ENCODE results near the gene DCAF17. TPM values are rescaled to one million over a fixed set of nuclear protein-coding genes. Genes with fewer than 3 reads are reported as not detected.

Gene DCAF17, protein sequence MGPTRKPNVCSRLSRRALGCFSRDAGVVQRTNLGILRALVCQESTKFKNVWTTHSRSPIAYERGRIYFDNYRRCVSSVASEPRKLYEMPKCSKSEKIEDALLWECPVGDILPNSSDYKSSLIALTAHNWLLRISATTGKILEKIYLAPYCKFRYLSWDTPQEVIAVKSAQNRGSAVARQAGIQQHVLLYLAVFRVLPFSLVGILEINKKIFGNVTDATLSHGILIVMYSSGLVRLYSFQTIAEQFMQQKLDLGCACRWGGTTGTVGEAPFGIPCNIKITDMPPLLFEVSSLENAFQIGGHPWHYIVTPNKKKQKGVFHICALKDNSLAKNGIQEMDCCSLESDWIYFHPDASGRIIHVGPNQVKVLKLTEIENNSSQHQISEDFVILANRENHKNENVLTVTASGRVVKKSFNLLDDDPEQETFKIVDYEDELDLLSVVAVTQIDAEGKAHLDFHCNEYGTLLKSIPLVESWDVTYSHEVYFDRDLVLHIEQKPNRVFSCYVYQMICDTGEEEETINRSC
- total RNA-seq (10 to 100 TPM; 26.6 to 30.3 TPM), polyA plus RNA-seq (10 to 100 TPM; 11.3 to 12.3 TPM)

DNA sequence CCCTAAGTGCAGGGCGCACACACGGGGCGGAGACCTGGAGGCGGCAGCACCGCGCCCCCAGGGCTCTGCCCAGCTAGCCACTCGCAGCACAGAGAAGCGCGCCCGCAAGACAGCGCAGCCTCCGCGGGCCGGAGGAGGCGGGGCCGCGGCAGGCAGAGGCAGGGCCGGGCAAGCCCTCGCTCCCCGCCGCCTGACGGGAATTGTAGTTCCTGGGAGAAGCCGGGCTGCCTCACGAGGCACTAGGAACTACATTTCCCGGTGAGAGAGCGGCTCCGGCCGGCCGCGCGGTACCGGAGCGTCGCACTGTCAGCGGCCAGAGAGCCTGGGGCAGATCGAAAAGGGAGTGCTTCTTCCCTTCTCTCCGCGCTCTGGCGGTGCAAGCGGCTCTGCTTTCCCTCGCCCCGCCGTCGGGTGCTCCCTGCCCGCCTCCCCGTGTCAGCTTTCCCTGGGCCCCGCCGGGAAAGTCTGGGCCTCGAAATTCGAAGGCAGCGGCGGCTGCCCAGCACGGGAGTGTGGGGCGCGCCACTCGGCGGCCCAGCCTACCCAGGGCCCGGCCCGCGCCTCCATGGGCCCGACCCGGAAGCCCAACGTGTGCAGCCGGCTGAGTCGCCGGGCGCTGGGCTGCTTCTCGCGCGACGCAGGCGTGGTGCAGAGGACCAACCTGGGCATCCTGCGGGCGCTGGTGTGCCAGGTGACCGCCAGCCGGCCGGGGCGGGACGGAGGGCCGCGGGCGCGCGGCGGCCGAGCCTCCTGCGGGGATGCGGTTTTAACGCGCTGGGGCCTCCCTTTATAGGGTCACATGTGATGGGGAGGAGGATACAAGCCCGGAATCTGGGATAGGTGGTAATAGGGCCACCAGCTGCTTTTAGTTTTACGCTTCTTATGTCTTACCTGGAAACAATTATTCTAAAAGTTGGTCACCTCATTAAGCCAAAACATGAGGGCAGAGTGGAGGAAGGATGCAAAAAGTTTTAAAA lies at the start of gene DCAF17:
TSS of gene DCAF17 (plus strand) at position 214 of the 977 bp plus-strand sequence. CDS start at position 566, 352 bp downstream.
- no peaks in the 10 kb centered on the region for H3K27me3 Mint-ChIP-seq
- ChIA-PET CTCF (ENCODE audit: partially characterized antibody) (interaction anchor here (0.7 to 4.2 kb wide), 7 partner anchors 8 to 505 kb away, joined by 3 to 18 read pairs (median 3); partner anchors contain the start of gene GORASP2), POLR2A (ENCODE audit: partially characterized antibody) (interaction anchor here (0.7 to 3.3 kb wide), 10 partner anchors 9 to 505 kb away, joined by 3 to 38 read pairs (median 6); partner anchors contain the start of genes GORASP2 and TLK1)
- H3K36me3 Mint-ChIP-seq = peaks cover 23 to 41% of the 10 kb centered on the region in 2 donors
- DNase-seq = peak; percentile 92 to 95 (median 94)
- Histone ChIP-seq H3K4me3 (ENCODE audit: low read length in 2 of 2) (peak within 1 kb of the TSS; percentile 40 to 82), H3K4me1 (ENCODE audit: insufficient read depth, low read length) (peaks cover 30% of the 10 kb centered on the region), H3K9me3 (ENCODE audit: control insufficient read depth in 1 of 2, low read length in 2 of 2) (no peaks in the 10 kb centered on the region), H3K27me3 (ENCODE audit: insufficient read depth, low read length) (no peaks in the 10 kb centered on the region), H3K27ac (ENCODE audit: low read depth, low read length) (peak within 1 kb of the TSS; percentile 91), H3K36me3 (ENCODE audit: insufficient read depth, low read length) (peaks cover 3% of the 10 kb centered on the region)
- peaks cover 32 to 55% (median 41%) of the 10 kb centered on the region in 4 donors for H3K4me1 Mint-ChIP-seq
- peak within 1 kb of the TSS; percentile 79 to 98 (median 96) for H3K27ac Mint-ChIP-seq
- H3K9me3 Mint-ChIP-seq = no peaks in the 10 kb centered on the region
- intact Hi-C loops (cut with micrococcal nuclease) = loop anchor here (1.0 to 10.0 kb wide), 8 partner anchors 18 to 1120 kb away; partner anchors contain the start of genes DYNC1I2, GORASP2, HAT1 and PDK1
- peak within 1 kb of the TSS; percentile 84 to 92 (median 90) for H3K4me3 Mint-ChIP-seq

DNA sequence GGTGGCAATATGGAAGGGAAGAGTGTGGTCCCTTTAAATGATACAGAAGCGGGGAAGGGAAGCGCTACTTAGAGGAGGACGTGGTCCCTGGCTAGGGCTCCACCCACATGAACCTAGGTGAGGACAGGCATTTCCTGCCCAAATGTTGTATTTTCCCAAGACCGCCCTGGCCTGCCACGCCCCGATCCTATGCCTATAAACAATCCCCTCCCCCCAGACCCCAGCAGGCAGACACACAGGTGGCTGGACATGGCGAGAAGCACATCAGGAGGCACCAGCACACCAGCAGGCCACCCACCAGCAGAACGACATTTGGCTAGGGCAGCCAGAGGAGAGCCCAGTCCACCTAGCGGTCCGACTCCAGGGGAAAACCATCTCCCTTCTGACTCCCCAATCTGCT lies 47.4 kb upstream of the DCAF17 start:
- Histone ChIP-seq H3K4me1 (ENCODE audit: insufficient read depth, low read length) (no peaks in the 10 kb centered on the region), H3K36me3 (ENCODE audit: insufficient read depth, low read length) (no peaks in the 10 kb centered on the region), H3K9me3 (ENCODE audit: control insufficient read depth in 1 of 2, low read length in 2 of 2) (no peaks in the 10 kb centered on the region), H3K4me3 (ENCODE audit: low read length in 2 of 2) (no peak overlapping the region), H3K27me3 (ENCODE audit: insufficient read depth, low read length) (no peaks in the 10 kb centered on the region), H3K27ac (ENCODE audit: low read depth, low read length) (no peak overlapping the region)
- no peak for DNase-seq
- peaks cover 0 to 2% (median 0%) of the 10 kb centered on the region in 8 donors for H3K9me3 Mint-ChIP-seq
- peak overlapping the region in 1 of 7 donors; percentile 3 for H3K27ac Mint-ChIP-seq
- ChIA-PET POLR2A (ENCODE audit: partially characterized antibody) (interaction anchor here (0.8 to 1.8 kb wide), 2 partner anchors 12 to 54 kb away, joined by 3 to 7 read pairs; no protein-coding TSS in a partner anchor), CTCF (ENCODE audit: partially characterized antibody) (no interaction called here)
- peaks cover 0 to 11% (median 4%) of the 10 kb centered on the region in 4 donors for H3K4me1 Mint-ChIP-seq
- intact Hi-C loops (cut with micrococcal nuclease) = no loop called here
- H3K4me3 Mint-ChIP-seq = no peak overlapping the region
- H3K27me3 Mint-ChIP-seq = no peaks in the 10 kb centered on the region
- peaks cover 18 to 22% of the 10 kb centered on the region in 2 donors for H3K36me3 Mint-ChIP-seq

DNA sequence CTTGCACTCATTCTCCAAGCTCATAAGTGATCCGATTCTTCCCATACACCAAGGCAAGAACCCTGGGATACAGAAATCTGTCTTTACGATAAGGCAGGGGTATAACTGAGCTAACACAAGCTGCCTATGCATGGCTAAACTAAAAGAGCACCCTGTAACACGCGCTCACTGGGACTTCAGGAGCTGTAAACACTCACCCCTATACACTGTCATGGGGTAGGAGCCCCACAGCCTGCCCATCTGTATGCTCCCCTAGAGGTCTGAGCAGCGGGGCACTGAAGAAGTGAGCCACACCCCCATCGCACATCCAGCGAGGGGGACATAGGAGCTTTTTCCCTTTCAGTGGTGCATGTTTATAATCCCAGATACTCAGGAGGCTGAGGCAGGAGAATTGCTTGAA lies 47.0 kb upstream of the DCAF17 start:
- peak in 1 of 5 donors; percentile 30 for DNase-seq
- Mint-ChIP-seq H3K27me3 (no peaks in the 10 kb centered on the region), H3K27ac (peak overlapping the region in 1 of 7 donors; percentile 3), H3K36me3 (peaks cover 18 to 23% of the 10 kb centered on the region in 2 donors), H3K4me3 (no peak overlapping the region), H3K9me3 (peaks cover 0 to 2% (median 0%) of the 10 kb centered on the region in 8 donors), H3K4me1 (peaks cover 0 to 11% (median 4%) of the 10 kb centered on the region in 4 donors)
- H3K27me3 ChIP-seq (ENCODE audit: insufficient read depth, low read length) = no peaks in the 10 kb centered on the region
- POLR2A ChIA-PET (ENCODE audit: partially characterized antibody) = interaction anchor here (0.8 to 1.8 kb wide), 2 partner anchors 12 to 54 kb away, joined by 3 to 7 read pairs; no protein-coding TSS in a partner anchor
- H3K4me3 ChIP-seq (ENCODE audit: low read length in 2 of 2) = no peak overlapping the region
- no peaks in the 10 kb centered on the region for H3K9me3 ChIP-seq (ENCODE audit: control insufficient read depth in 1 of 2, low read length in 2 of 2)
- H3K27ac ChIP-seq (ENCODE audit: low read depth, low read length) = no peak overlapping the region
- intact Hi-C loops (cut with micrococcal nuclease) = no loop called here
- H3K36me3 ChIP-seq (ENCODE audit: insufficient read depth, low read length) = no peaks in the 10 kb centered on the region
- no peaks in the 10 kb centered on the region for H3K4me1 ChIP-seq (ENCODE audit: insufficient read depth, low read length)
- CTCF ChIA-PET (ENCODE audit: partially characterized antibody) = no interaction called here

DNA sequence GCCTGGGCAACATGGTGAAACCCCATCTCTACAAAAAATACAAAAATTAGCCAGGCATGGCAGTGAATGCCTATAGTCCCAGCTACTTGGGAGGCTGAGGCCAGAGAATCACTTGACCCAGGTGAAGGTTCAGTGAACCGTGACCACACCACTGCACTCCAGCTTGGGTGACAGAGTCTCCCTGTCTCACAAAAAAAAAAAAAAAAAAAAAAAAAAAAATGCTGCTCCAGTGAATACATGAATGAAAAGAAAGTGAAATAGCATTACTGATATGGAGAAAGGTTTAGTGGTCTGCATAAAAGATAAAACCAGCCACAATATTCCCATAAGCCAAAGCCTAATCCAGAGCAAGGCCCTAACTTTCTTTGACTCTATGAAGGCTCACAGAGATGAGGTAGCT lies 44.7 kb upstream of the DCAF17 start:
- no peaks in the 10 kb centered on the region for H3K9me3 Mint-ChIP-seq
- Histone ChIP-seq H3K4me3 (ENCODE audit: low read length in 2 of 2) (no peak overlapping the region), H3K27ac (ENCODE audit: low read depth, low read length) (no peak overlapping the region), H3K9me3 (ENCODE audit: control insufficient read depth in 1 of 2, low read length in 2 of 2) (no peaks in the 10 kb centered on the region), H3K27me3 (ENCODE audit: insufficient read depth, low read length) (no peaks in the 10 kb centered on the region), H3K36me3 (ENCODE audit: insufficient read depth, low read length) (no peaks in the 10 kb centered on the region), H3K4me1 (ENCODE audit: insufficient read depth, low read length) (no peaks in the 10 kb centered on the region)
- ChIA-PET CTCF (ENCODE audit: partially characterized antibody) (no interaction called here), POLR2A (ENCODE audit: partially characterized antibody) (interaction anchor here (0.9 kb wide), 1 partner anchor 229 kb away, joined by 3 read pairs; no protein-coding TSS in a partner anchor)
- H3K36me3 Mint-ChIP-seq = peaks cover 11 to 13% of the 10 kb centered on the region in 2 donors
- intact Hi-C loops (cut with micrococcal nuclease) = no loop called here
- peaks cover 0 to 16% (median 4%) of the 10 kb centered on the region in 4 donors for H3K4me1 Mint-ChIP-seq
- H3K4me3 Mint-ChIP-seq = no peak overlapping the region
- no peak for DNase-seq
- H3K27me3 Mint-ChIP-seq = no peaks in the 10 kb centered on the region
- no peak overlapping the region for H3K27ac Mint-ChIP-seq

DNA sequence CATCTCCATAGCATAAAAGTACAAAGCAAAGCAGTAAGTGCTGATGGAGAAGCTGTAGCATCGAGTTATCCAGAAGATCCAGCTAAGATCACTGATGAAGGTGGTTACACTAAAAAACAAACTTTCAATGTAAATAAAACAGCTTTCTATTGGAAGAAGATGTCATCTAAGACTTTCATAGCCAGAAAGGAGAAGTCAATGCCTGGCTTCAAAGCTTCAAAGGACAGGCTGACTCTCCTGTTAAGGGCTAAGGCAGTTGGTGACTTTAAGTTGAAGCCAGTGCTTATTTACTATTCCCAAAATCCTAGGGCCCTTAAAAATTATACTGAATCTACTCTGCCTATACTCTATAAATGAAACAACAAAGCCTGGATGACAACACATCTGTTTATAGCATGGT lies 44.2 kb upstream of the DCAF17 start:
- Histone ChIP-seq H3K9me3 (ENCODE audit: control insufficient read depth in 1 of 2, low read length in 2 of 2) (no peaks in the 10 kb centered on the region), H3K4me3 (ENCODE audit: low read length in 2 of 2) (no peak overlapping the region), H3K27me3 (ENCODE audit: insufficient read depth, low read length) (no peaks in the 10 kb centered on the region), H3K27ac (ENCODE audit: low read depth, low read length) (no peak overlapping the region), H3K36me3 (ENCODE audit: insufficient read depth, low read length) (no peaks in the 10 kb centered on the region), H3K4me1 (ENCODE audit: insufficient read depth, low read length) (no peaks in the 10 kb centered on the region)
- no peak for DNase-seq
- ChIA-PET CTCF (ENCODE audit: partially characterized antibody) (no interaction called here), POLR2A (ENCODE audit: partially characterized antibody) (no interaction called here)
- Mint-ChIP-seq H3K9me3 (no peaks in the 10 kb centered on the region), H3K27ac (no peak overlapping the region), H3K4me3 (no peak overlapping the region), H3K27me3 (no peaks in the 10 kb centered on the region), H3K4me1 (peaks cover 0 to 16% (median 4%) of the 10 kb centered on the region in 4 donors), H3K36me3 (peaks cover 11 to 13% of the 10 kb centered on the region in 2 donors)
- intact Hi-C loops (cut with micrococcal nuclease) = no loop called here

DNA sequence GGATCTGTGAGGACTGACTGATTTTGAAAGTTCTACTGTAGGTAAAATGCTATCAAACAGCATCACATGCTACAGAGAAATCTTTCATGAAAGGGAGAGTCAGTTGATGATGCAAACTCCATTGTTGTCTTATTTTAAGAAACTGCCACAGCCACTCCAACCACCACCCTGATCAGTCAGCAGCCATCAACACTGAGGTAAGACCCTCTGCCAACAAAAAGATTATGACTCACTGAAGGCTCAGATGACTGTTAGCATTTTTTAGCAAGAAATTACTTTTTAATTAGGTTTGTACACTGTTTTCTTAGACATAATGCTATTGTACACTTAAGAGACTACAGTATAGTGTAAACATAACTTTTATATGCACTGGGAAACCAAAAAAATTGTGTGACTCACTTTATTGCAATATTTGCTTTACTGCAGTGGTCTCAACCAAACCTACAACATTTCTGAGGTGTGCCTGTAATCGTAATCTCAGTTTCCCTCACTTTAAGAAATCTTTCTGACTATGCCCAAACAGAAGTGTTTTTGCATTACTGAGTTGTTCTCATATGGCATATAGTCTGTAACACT lies 43.0 kb upstream of the DCAF17 start:
- ChIA-PET CTCF (ENCODE audit: partially characterized antibody) (no interaction called here), POLR2A (ENCODE audit: partially characterized antibody) (no interaction called here)
- no peak overlapping the region for H3K4me3 Mint-ChIP-seq
- H3K36me3 Mint-ChIP-seq = peaks cover 7 to 10% of the 10 kb centered on the region in 2 donors
- no peaks in the 10 kb centered on the region for H3K27me3 Mint-ChIP-seq
- no peak overlapping the region for H3K27ac ChIP-seq (ENCODE audit: low read depth, low read length)
- H3K9me3 ChIP-seq (ENCODE audit: control insufficient read depth in 1 of 2, low read length in 2 of 2) = no peaks in the 10 kb centered on the region
- H3K4me1 Mint-ChIP-seq = peaks cover 0 to 16% (median 2%) of the 10 kb centered on the region in 4 donors
- no peaks in the 10 kb centered on the region for H3K27me3 ChIP-seq (ENCODE audit: insufficient read depth, low read length)
- H3K9me3 Mint-ChIP-seq = no peaks in the 10 kb centered on the region
- H3K4me3 ChIP-seq (ENCODE audit: low read length in 2 of 2) = no peak overlapping the region
- intact Hi-C loops (cut with micrococcal nuclease) = no loop called here
- peak overlapping the region in 1 of 7 donors; percentile 31 for H3K27ac Mint-ChIP-seq
- H3K36me3 ChIP-seq (ENCODE audit: insufficient read depth, low read length) = no peaks in the 10 kb centered on the region
- DNase-seq = no peak
- H3K4me1 ChIP-seq (ENCODE audit: insufficient read depth, low read length) = no peaks in the 10 kb centered on the region
